Fibroblast of lung (primary cell): ENCODE results near the gene IGFALS.

Experiments used
- CTCF ChIP-seq, 2 donors: IDR thresholded peaks in 1 of 2; conservative IDR thresholded peaks in 1 of 2; 1 replicate in 1 of 2; 2 replicates in 1 of 2; pipeline ENCODE4 v1.5.1; 2011 to 2012; ENCODE audit warnings: low read length in 2 of 2, control low read depth in 1 of 2, inconsistent platforms in 1 of 2, low read depth in 1 of 2, mild to moderate bottlenecking in 1 of 2
- EZH2 ChIP-seq: IDR thresholded peaks from 2 replicates; pipeline ENCODE4 v1.5.1; 2012; ENCODE audit warnings: low read length, control low read depth, mild to moderate bottlenecking; ENCODE audit errors: missing control alignments

GRCh38 chr16:1779234-1779701 is 14.2 kb downstream of the IGFALS start:
- TF ChIP-seq CTCF (conservative IDR thresholded peaks at IDR 0.05 in 1 of 2, IDR thresholded peaks at IDR 0.05 in 1 of 2; ENCODE audit: low read depth in 1 of 2, low read length in 2 of 2), result no peak
- no peak for TF ChIP-seq EZH2
